Measurements from ENCODE around the gene GRM4. TPM values are rescaled to one million over a fixed set of nuclear protein-coding genes. Genes with fewer than 3 reads are reported as not detected.

The GRM4 gene
- total RNA-seq, 6 experiments from 2014 or later, result not detected

DNA sequence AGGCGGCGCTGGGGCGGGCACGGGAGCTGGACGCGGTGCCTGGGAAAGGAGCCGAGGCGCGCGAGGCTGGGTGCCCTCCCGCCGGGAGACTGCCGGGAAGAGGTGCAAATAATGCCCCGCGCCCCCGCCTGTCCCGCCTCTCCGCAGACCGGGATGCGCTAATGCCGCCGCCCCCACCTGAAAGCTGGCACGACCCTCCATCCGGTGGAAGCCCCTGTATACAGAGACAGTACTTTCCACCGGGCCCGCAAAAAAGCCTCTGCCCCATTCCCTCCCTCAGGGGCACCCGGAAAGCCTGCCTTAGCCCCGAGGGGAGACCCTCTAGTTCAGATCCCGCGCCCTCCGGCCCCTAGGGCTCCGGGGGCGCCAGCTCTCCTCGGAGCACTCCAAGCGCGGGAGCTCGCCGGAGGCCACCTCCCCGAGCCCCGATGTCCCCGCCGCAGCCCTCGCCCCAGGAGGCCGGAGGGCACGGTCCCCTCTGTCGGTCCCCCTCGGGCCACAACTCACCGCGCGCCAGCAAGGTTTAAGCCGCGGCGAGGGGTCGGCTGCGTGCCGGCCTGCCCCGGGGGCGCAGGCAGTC lies 1.2 kb downstream of the GRM4 start:
- DNase-seq, result peak in 1 of 3 donors; percentile 46
- intact Hi-C loops (cut with DNase I), result no loop called here

DNA sequence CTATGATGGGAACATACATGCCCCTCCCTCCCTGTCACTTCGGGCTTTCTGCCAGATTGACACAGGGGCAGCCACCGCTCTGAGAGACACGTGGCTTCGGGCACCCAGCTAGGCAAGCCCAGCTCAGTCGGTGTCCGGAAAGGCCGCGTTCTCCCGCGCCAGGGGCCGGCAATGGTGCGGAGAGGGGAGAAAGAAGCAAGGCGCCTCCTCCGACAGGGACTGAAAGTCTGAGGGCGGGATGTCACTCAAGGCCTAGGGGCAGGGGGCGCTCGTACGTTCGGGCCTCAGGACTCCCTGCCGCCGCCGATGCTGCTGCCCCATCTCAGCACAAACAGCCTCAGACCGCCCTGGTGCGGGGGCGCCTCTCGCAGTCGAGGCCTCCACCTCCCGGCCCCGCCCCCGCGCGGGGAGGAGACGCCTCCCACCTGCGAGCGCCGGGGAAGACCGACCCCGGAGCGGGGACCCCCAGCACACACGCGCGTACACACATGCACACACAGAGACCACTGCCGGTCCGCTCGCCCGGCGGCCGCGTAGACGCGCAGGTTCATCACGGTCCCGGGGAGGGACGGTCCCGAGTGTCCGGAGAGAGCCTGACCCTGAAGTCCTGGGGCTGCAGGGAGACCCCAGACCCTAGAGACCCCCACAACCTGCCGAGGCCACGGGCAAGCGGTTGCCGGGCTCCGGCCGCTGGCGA lies 1.9 kb downstream of the GRM4 start:
- 0% methylated on average over 4 of the region's 63 CpGs for WGBS (ENCODE audit: insufficient coverage, low coverage, low lambda C conversion rate, missing lambda C conversion rate)
- Histone ChIP-seq H3K27ac (no peak overlapping the region), H3K27me3 (peaks cover 0 to 28% of the 10 kb centered on the region in 2 donors), H3K4me3 (no peak overlapping the region), H3K4me1 (peaks cover 0 to 16% (median 2%) of the 10 kb centered on the region in 4 donors), H3K9me3 (no peaks in the 10 kb centered on the region), H3K36me3 (no peaks in the 10 kb centered on the region)
- peak in 1 of 3 donors; percentile 54 for DNase-seq
- no peak for ATAC-seq
- no peak for TF ChIP-seq POLR2A (IDR thresholded peaks at IDR 0.05)
- no peak for TF ChIP-seq CTCF (IDR thresholded peaks at IDR 0.05)
- intact Hi-C loops (cut with DNase I), result no loop called here

More for the DNA sequence above, 1.2 kb downstream of the GRM4 start:
- peaks cover 0 to 16% (median 2%) of the 10 kb centered on the region in 4 donors for H3K4me1 ChIP-seq
- 0% methylated on average over 2 of the region's 58 CpGs for WGBS (ENCODE audit: insufficient coverage, low coverage, low lambda C conversion rate, missing lambda C conversion rate)
- no peaks in the 10 kb centered on the region for H3K36me3 ChIP-seq
- H3K4me3 ChIP-seq, result peak overlapping the region in 1 of 3 donors; percentile 19
- no peak for TF ChIP-seq POLR2A (IDR thresholded peaks at IDR 0.05)
- TF ChIP-seq CTCF (IDR thresholded peaks at IDR 0.05), result no peak
- H3K9me3 ChIP-seq, result no peaks in the 10 kb centered on the region
- no peak for ATAC-seq
- peaks cover 0 to 28% of the 10 kb centered on the region in 2 donors for H3K27me3 ChIP-seq
- H3K27ac ChIP-seq, result no peak overlapping the region

GRCh38 chr6:34143196-34143883 lies 2.5 kb downstream of the GRM4 start:
- Histone ChIP-seq H3K4me3 (no peak overlapping the region), H3K27ac (no peak overlapping the region), H3K27me3 (peaks cover 0 to 28% of the 10 kb centered on the region in 2 donors), H3K4me1 (peaks cover 0 to 16% (median 2%) of the 10 kb centered on the region in 4 donors), H3K9me3 (no peaks in the 10 kb centered on the region), H3K36me3 (no peaks in the 10 kb centered on the region)
- intact Hi-C loops (cut with DNase I), result no loop called here
- ATAC-seq (no peak), DNase-seq (no peak)
- no peak for TF ChIP-seq CTCF (IDR thresholded peaks at IDR 0.05)
- WGBS (ENCODE audit: insufficient coverage, low coverage, low lambda C conversion rate, missing lambda C conversion rate), result 10% methylated on average over 2 of the region's 23 CpGs

GRCh38 chr6:34142061-34142998 lies 3.6 kb downstream of the GRM4 start:
- H3K36me3 ChIP-seq, result no peaks in the 10 kb centered on the region
- H3K27ac ChIP-seq, result no peak overlapping the region
- intact Hi-C loops (cut with DNase I), result no loop called here
- H3K4me3 ChIP-seq, result no peak overlapping the region
- no peaks in the 10 kb centered on the region for H3K9me3 ChIP-seq
- H3K27me3 ChIP-seq, result peaks cover 0 to 28% of the 10 kb centered on the region in 2 donors
- ATAC-seq (no peak), DNase-seq (no peak)
- TF ChIP-seq CTCF (IDR thresholded peaks at IDR 0.05) (no peak), POLR2A (IDR thresholded peaks at IDR 0.05) (no peak)
- H3K4me1 ChIP-seq, result peaks cover 0 to 16% (median 2%) of the 10 kb centered on the region in 4 donors
- 24% methylated on average over 6 of the region's 29 CpGs for WGBS (ENCODE audit: insufficient coverage, low coverage, low lambda C conversion rate, missing lambda C conversion rate)

Measured in right lobe of liver (tissue), 6 donors.